SU-DHL-6 (cell line): ENCODE data around the gene ZDHHC15.

Experiments used
- EZH2phosphoT487 ChIP-seq: fragments of 200-600 bp; sonication (generic), shearing (Covaris generic); conservative IDR thresholded peaks from 2 replicates; pipeline ENCODE4 v1.6.1; 2018; ENCODE audit warnings: mild to moderate bottlenecking, antibody characterized with exemption, low read length, moderate library complexity, mixed read lengths
- TF ChIP-seq, protein P1 (sequence below): fragments of 200-600 bp; sonication (generic); IDR thresholded peaks from one replicate; pipeline ENCODE4 v1.5.1; 2017; ENCODE audit warnings: antibody characterized with exemption, mild to moderate bottlenecking, low read length, moderate library complexity; ENCODE audit not compliant: insufficient read depth, poor library complexity, severe bottlenecking

GRCh38 chrX:75327607-75328006 is 195.2 kb downstream of the ZDHHC15 start:
- TF ChIP-seq, protein P1, sequence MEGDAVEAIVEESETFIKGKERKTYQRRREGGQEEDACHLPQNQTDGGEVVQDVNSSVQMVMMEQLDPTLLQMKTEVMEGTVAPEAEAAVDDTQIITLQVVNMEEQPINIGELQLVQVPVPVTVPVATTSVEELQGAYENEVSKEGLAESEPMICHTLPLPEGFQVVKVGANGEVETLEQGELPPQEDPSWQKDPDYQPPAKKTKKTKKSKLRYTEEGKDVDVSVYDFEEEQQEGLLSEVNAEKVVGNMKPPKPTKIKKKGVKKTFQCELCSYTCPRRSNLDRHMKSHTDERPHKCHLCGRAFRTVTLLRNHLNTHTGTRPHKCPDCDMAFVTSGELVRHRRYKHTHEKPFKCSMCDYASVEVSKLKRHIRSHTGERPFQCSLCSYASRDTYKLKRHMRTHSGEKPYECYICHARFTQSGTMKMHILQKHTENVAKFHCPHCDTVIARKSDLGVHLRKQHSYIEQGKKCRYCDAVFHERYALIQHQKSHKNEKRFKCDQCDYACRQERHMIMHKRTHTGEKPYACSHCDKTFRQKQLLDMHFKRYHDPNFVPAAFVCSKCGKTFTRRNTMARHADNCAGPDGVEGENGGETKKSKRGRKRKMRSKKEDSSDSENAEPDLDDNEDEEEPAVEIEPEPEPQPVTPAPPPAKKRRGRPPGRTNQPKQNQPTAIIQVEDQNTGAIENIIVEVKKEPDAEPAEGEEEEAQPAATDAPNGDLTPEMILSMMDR, result no peak
- no peak for TF ChIP-seq EZH2phosphoT487
